OCI-LY3 (cell line): ENCODE data around the gene CIB4.

Source experiments
- H2AFZ ChIP-seq: fragments of 200-600, 300-600 bp; shearing (Covaris generic); 2 replicates; pipeline ENCODE4 v1.6.0; 2014; ENCODE audit warnings: antibody characterized with exemption, low read depth, low read length
- H3K27ac ChIP-seq: fragments of 200-600, 300-600 bp; sonication (generic); 2 replicates; pipeline ENCODE4 v1.5.1; 2014; ENCODE audit warnings: mild to moderate bottlenecking, low read length, moderate library complexity, mixed read lengths
- H3K27me3 ChIP-seq: fragments of 200-600, 300-600 bp; sonication (generic); 2 replicates; pipeline ENCODE4 v1.6.1; 2014; ENCODE audit warnings: low read depth, low read length, mixed read lengths
- H3K36me3 ChIP-seq: fragments of 200-600, 300-600 bp; sonication (generic); replicated peaks from 2 replicates; pipeline ENCODE3; 2014; ENCODE audit warnings: low read depth, low read length, mixed read lengths
- H3K4me1 ChIP-seq: fragments of 300-600, 200-600 bp; sonication (generic); 2 replicates; pipeline ENCODE4 v1.6.1; 2014; ENCODE audit warnings: low read length, mixed read lengths
- H3K4me2 ChIP-seq: fragments of 200-600, 300-600 bp; sonication (generic); 2 replicates; pipeline ENCODE4 v1.6.1; 2014; ENCODE audit warnings: low read length, mixed read lengths
- H3K4me3 ChIP-seq: fragments of 300-600, 200-600 bp; sonication (generic); 2 replicates; pipeline ENCODE4 v1.5.1; 2014; ENCODE audit warnings: antibody characterized with exemption, mild to moderate bottlenecking, low read length, moderate library complexity
- H3K79me2 ChIP-seq: fragments of 300-600, 200-600 bp; shearing (Covaris generic); 2 replicates; pipeline ENCODE4 v1.6.1; 2014; ENCODE audit warnings: mild to moderate bottlenecking, low read length, mixed read lengths
- H3K9ac ChIP-seq: fragments of 300-600, 200-600 bp; shearing (Covaris generic); 2 replicates; pipeline ENCODE4 v1.6.0; 2014; ENCODE audit warnings: mild to moderate bottlenecking, low read length, moderate library complexity
- H3K9me3 ChIP-seq: fragments of 200-600, 300-600 bp; shearing (Covaris generic); 2 replicates; pipeline ENCODE4 v1.6.1; 2014; ENCODE audit warnings: low read length, mixed read lengths; ENCODE audit not compliant: insufficient read depth
- H4K20me1 ChIP-seq: fragments of 200-600, 300-600 bp; sonication (generic); 2 replicates; pipeline ENCODE4 v1.6.1; 2016; ENCODE audit warnings: low read length, mixed read lengths; ENCODE audit not compliant: insufficient read depth
- CTCF ChIP-seq: fragments of 200-600, 300-600 bp; sonication (generic); IDR thresholded peaks from 2 replicates; pipeline ENCODE4 v1.5.1; 2014; ENCODE audit warnings: antibody characterized with exemption, low read length, low read depth
- EZH2phosphoT487 ChIP-seq: fragments of 200-600 bp; shearing (Covaris generic); IDR thresholded peaks from 2 replicates; pipeline ENCODE4 v1.6.1; 2018; ENCODE audit warnings: antibody characterized with exemption, mixed run types, low read depth

CIB4 gene

GRCh38 chr2:26571316-26571715 lies 69.8 kb downstream of the CIB4 start:
- H3K27ac ChIP-seq, result no peak overlapping the region
- TF ChIP-seq CTCF, result no peak
- TF ChIP-seq EZH2phosphoT487, result no peak

GRCh38 chr2:26570083-26570430 lies 71.1 kb downstream of the CIB4 start:
- Histone ChIP-seq H3K27me3 (peaks cover 55% of the 10 kb centered on the region), H3K4me2 (no peak overlapping the region), H3K79me2 (no peaks in the 10 kb centered on the region)

More at GRCh38 chr2:26571316-26571715, 69.8 kb downstream of the CIB4 start:
- no peak overlapping the region for H3K4me3 ChIP-seq
- H3K9ac ChIP-seq, result no peak overlapping the region
- H3K4me1 ChIP-seq, result no peaks in the 10 kb centered on the region
- H3K4me2 ChIP-seq, result no peak overlapping the region
- H3K36me3 ChIP-seq, result no peaks in the 10 kb centered on the region
- peaks cover 46% of the 10 kb centered on the region for H3K27me3 ChIP-seq
- H3K79me2 ChIP-seq, result no peaks in the 10 kb centered on the region
- H4K20me1 ChIP-seq, result no peaks in the 10 kb centered on the region
- no peak overlapping the region for H2AFZ ChIP-seq
- H3K9me3 ChIP-seq, result no peaks in the 10 kb centered on the region

GRCh38 chr2:26569216-26570082 lies 71.7 kb downstream of the CIB4 start:
- Histone ChIP-seq H3K9ac (no peak overlapping the region), H3K4me3 (no peak overlapping the region), H3K4me2 (no peak overlapping the region), H3K27me3 (peaks cover 53% of the 10 kb centered on the region), H3K4me1 (no peaks in the 10 kb centered on the region), H2AFZ (no peak overlapping the region), H4K20me1 (no peaks in the 10 kb centered on the region), H3K79me2 (no peaks in the 10 kb centered on the region), H3K36me3 (no peaks in the 10 kb centered on the region), H3K9me3 (no peaks in the 10 kb centered on the region), H3K27ac (no peak overlapping the region)
- TF ChIP-seq EZH2phosphoT487, result no peak
- no peak for TF ChIP-seq CTCF

More at GRCh38 chr2:26570083-26570430, 71.1 kb downstream of the CIB4 start:
- TF ChIP-seq CTCF (no peak), EZH2phosphoT487 (no peak)
- H3K9ac ChIP-seq, result no peak overlapping the region
- H3K4me3 ChIP-seq, result no peak overlapping the region
- H3K27ac ChIP-seq, result no peak overlapping the region
- no peaks in the 10 kb centered on the region for H3K36me3 ChIP-seq
- H2AFZ ChIP-seq, result no peak overlapping the region
- H3K9me3 ChIP-seq, result no peaks in the 10 kb centered on the region
- H3K4me1 ChIP-seq, result no peaks in the 10 kb centered on the region
- no peaks in the 10 kb centered on the region for H4K20me1 ChIP-seq

- Histone ChIP-seq H3K4me1 (no peaks in the 10 kb centered on the region), H3K4me3 (no peak overlapping the region), H3K4me2 (no peak overlapping the region), H3K36me3 (no peaks in the 10 kb centered on the region), H3K9ac (no peak overlapping the region), H4K20me1 (no peaks in the 10 kb centered on the region), H3K27me3 (peaks cover 64% of the 10 kb centered on the region), H3K27ac (no peak overlapping the region), H2AFZ (no peak overlapping the region), H3K79me2 (no peaks in the 10 kb centered on the region), H3K9me3 (no peaks in the 10 kb centered on the region)
- TF ChIP-seq CTCF (no peak), EZH2phosphoT487 (no peak)
Observed at GRCh38 chr2:26568076-26568890, 72.9 kb downstream of the CIB4 start.
